Measurements from ENCODE around the gene CAMTA1.

DNA sequence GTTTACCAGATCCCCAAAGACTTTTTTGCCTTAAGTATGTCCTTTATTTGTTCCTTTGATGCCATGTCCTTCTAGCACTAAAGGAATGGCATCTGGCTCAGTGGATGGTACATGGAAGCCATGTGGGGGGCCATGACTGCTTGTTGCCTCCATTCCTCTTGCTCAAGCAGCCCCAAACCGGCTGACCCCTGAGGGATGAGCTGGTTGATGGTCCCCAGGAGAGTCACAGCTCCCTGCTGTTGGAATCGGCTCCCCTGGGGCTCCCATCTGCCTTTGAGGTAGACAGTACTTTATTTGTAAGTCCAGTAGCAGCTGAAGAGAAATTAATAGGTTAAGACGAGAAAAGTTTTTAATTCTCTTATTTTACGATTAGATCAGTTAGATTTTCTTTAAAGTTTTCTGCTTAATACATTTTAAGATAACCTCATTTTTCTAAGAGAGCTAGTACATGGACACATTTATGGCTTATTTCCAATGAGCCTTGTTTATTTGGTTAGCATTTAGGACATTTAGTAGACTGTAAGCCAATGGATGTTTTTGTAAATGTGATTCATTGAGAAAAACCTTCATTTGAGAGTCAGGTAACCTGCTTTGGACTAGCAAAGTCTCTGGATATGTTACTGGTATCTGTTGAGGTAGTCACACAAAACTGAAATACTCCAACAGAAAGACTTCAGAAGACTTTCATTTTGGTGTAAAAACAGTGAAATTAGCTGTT lies 88.2 kb downstream of the CAMTA1 start:
- TF ChIP-seq, protein P1, sequence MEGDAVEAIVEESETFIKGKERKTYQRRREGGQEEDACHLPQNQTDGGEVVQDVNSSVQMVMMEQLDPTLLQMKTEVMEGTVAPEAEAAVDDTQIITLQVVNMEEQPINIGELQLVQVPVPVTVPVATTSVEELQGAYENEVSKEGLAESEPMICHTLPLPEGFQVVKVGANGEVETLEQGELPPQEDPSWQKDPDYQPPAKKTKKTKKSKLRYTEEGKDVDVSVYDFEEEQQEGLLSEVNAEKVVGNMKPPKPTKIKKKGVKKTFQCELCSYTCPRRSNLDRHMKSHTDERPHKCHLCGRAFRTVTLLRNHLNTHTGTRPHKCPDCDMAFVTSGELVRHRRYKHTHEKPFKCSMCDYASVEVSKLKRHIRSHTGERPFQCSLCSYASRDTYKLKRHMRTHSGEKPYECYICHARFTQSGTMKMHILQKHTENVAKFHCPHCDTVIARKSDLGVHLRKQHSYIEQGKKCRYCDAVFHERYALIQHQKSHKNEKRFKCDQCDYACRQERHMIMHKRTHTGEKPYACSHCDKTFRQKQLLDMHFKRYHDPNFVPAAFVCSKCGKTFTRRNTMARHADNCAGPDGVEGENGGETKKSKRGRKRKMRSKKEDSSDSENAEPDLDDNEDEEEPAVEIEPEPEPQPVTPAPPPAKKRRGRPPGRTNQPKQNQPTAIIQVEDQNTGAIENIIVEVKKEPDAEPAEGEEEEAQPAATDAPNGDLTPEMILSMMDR (IDR thresholded peaks at IDR 0.05) = no peak
- TF ChIP-seq EZH2 (IDR thresholded peaks at IDR 0.05) (no peak), EZH2phosphoT487 (IDR thresholded peaks at IDR 0.05) (no peak)

Measured in neural progenitor cell (in vitro differentiated cells).